Fibroblast of skin of scalp (primary cell): ENCODE data around the gene SRPK3.

Experiments used
- DNase-seq: peaks from one replicate; pipeline ENCODE4 v3.0.0-alpha.2; 2013

The SRPK3 gene

GRCh38 chrX:153770601-153771414 is 10.0 kb upstream of the SRPK3 start:
- DNase-seq: no peak

DNA sequence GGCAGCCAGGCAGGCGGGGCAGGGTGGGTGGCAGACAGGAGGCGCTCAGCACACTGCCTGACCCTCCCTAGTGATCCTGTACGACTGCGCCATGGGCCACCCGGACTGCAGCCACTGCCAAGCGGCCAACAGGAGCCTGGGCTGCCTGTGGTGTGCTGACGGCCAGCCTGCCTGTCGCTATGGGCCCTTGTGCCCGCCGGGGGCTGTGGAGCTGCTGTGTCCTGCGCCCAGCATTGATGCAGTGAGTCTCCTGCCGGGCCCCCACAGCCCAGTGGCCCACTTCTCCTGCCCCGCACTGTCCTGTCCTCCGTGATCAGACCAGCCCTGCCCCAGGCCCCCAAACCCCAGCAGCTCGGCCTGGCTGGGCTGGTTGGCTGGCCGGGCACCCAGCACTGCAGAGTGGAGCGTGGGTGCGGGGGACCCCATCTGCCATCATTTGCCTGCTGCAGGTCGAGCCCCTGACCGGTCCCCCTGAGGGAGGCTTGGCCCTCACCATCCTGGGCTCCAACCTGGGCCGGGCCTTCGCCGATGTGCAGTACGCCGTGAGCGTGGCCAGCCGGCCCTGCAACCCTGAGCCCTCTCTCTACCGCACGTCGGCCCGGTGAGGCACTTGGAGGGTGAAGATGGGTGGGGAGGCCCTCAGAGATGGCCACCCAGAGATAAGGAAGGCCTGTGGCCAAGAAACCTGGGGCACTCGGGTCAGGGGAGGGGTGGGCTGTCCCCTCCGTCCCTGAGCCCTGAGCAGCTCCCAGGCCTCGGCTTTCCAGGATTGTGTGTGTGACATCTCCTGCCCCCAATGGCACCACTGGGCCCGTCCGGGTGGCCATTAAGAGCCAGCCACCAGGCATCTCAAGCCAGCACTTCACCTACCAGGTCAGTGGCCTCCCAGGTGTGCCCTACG is 9.2 kb upstream of the SRPK3 start:
- no peak for DNase-seq

DNA sequence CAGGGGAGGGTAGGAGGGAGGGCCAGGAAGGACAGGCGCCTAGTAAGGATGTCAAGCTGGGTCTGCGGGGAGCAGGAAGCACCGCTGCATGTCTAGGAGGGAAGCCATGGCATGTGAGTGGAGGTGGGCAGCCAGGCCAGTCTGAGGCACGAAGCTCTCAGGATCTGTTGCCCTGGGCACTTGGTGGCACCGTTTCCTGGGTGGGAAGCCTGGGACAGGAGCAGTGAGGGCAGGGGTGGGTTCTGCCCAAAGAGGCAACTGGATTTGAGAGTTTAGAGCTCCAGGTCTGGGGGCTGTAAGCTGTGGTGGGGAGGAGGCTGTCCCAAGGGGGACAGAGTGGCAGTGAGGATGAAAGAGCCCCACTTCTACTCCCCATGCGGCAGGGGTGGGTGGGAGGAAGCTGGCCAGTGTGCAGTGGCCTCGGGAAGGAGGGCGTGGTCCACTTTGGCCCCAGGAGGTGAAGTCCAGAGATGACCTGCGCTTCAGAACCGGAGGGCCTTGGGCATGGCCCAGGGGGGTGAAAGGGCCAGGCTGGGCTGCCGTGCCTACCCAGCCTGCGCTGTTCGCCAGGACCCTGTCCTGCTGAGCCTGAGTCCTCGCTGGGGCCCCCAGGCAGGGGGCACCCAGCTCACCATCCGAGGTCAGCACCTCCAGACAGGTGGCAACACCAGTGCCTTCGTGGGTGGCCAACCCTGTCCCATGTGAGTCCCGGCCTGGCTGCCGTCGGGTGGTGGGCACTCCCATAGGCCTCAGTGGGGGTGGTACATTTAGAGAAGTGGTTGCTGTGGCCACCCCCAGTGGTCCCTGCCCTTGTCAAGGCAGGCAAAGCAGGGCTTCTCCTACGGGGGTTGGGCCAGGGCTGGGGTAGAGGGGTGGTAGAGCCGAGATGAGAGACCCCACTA is 8.3 kb upstream of the SRPK3 start:
- DNase-seq: no peak

DNA sequence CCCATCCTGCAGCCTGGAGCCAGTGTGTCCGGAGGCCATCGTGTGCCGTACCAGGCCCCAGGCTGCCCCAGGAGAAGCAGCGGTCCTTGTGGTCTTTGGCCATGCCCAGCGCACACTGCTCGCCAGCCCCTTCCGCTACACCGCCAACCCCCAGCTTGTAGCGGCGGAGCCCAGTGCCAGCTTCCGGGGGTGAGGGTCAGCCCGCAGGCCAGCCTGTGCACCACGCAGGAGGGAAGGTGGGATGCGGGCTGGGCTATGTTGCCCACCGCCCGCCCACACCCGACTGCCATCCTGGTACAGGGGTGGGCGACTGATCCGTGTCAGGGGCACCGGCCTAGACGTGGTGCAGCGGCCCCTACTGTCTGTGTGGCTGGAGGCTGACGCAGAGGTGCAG is 7.6 kb upstream of the SRPK3 start:
- no peak for DNase-seq

- DNase-seq: no peak
Measured at GRCh38 chrX:153773741-153774575, 6.9 kb upstream of the SRPK3 start.

DNA sequence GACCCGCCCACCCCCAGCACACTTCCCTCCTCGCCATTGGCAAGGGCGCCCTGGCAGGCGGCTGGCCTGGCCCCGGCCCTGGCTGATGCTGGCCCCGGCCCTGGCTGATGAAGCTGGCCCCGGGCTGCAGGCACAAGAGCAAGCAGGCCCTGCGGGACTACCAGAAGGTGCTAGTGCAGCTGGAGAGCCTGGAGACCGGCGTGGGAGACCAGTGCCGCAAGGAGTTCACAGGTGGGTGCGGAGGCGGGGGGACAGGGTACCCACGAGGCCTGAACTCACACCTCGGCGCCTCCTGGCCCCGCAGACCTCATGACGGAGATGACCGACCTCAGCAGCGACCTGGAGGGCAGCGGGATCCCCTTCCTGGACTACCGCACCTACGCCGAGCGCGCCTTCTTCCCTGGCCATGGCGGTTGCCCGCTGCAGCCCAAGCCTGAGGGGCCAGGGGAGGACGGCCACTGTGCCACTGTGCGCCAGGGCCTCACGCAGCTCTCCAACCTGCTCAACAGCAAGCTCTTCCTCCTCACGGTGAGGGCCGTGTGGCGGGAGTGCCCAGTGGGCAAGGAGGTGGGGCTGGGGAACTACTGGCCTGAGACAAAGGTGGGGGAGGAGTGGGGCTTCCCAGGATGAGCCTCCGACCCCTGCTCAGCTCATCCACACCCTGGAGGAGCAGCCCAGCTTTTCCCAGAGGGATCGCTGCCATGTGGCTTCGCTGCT is 6.1 kb upstream of the SRPK3 start:
- DNase-seq: no peak

- DNase-seq: no peak
Measured at GRCh38 chrX:153775293-153776119, 5.3 kb upstream of the SRPK3 start.

GRCh38 chrX:153776120-153776599 is 4.7 kb upstream of the SRPK3 start:
- no peak for DNase-seq

DNA sequence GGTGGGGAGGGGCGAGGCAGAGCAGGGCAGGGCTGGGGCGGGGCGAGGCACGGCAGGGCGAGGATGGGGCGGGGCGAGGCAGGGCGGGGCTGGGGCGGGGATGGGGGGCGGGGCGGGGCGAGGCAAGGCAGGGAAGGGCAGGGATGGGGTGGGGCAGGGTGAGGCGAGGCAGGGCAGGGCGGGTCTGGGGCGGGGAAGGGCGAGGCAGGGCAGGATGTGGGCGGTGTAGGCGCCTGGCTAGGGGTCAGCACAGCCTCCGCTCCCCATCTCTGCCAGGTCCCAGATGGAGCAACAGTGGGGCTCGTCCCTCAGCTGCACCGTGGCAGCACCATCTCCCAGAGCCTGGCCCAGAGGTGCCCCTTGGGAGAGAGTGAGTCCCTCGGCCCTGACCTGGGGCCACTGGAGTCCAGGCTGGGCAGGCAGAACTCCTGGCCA is 4.2 kb upstream of the SRPK3 start:
- DNase-seq: no peak

DNA sequence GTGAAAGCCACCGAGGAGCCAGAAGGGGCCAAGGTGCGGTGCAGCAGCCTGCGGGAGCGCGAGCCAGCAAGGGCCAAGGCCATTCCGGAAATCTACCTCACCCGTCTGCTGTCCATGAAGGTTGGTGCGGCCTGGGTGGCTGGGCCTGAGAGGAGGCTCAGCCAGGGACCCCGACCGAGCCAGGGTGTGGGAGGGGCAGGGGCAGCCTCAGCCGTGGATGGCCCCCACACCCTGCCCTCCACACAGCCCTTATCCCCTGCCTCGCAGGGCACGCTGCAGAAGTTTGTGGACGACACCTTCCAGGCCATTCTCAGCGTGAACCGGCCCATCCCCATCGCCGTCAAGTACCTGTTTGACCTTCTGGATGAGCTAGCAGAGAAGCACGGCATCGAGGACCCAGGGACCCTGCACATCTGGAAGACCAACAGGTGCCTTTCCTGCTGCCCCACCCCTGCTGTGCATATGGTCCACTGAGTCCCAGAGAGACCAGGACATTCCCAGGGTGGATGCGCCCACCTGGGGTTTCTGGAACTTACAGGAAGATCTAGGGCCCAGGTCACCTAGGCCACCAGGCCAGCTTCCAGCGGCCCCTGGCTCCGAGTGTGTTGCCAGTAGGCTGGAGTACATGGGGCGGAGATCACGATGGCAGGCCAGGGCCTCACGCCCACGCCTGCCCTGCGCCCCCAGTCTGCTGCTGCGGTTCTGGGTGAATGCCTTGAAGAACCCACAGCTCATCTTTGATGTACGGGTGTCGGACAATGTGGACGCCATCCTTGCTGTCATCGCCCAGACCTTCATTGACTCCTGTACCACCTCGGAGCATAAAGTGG is 3.4 kb upstream of the SRPK3 start:
- no peak for DNase-seq

DNA sequence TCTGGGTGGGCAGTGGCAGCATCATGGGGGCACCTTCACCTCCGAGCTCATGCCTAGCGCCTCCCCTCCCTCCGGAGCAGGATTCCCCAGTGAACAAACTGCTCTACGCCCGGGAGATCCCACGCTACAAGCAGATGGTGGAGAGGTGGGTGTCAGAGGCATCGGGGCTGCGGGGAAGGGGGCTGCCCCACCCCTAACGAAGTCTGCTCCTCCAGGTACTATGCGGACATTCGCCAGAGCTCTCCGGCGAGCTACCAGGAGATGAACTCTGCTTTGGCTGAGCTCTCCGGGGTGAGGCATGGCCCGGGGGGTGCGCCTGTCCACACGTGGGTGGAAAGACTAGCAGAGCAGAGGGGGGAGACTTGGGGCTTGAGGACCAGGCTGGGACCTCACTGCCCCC is 2.7 kb upstream of the SRPK3 start:
- DNase-seq: no peak

DNA sequence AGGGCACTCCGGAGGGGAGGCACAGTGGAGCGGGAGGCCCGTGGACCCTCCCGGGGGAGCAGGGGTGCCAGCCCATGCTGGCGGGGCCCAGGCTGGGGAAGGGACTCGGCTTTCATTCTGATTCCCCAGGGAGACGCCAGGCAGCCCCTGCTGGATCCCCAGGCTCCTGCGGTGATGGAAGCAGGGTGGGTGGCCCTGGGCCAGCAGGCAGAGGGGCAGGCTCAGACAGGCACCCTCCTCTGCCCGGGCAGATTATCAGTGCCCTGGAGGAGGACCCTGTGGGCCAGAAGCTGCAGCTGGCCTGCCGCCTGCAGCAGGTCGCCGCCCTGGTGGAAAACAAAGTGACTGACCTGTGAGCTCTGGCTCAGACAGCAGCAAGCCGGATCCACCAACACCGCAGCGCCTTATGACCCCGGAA is 2.1 kb upstream of the SRPK3 start:
- no peak for DNase-seq

DNA sequence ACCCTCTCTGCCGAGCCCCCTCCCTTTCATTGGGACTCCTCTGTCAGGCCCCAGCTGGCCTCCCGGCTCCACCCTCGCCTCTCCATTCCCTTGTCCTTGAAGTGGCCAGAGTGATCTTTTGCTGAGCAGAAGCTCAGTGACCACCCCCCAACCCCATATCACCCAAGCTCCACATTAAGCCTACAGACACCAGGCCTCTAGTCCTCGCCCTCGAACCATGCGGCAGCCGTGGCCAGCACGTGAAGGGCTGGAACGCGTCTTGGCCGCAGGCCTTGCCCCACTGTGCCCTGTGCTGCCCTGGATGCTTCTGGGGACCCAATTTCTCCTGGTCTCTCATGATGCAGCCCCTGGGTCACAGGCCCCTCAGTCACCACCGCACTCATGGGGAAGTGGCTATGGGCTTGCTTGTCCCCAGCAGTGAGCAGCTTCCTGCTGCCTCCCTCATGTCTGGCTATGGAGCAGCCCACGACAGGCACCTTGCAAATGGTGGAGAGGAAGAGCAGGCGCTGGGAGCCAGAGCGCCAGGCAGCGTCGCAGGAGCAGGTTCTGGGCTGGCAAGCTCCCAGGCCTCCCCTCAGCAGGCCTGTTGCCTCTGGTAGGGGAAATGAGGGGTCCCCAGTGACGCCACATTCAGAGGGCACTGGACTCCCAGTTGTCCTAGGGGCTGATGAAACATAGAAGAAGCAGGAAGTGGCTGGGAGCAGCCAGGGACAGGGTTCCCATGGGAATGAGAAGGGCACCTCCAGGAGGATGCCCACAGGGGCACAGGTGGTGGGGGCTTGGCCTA is 757 bp upstream of the SRPK3 start:
- DNase-seq: no peak

GRCh38 chrX:153781428-153782047 is 697 bp downstream of the SRPK3 start:
- DNase-seq: no peak

GRCh38 chrX:153782313-153782712 is 1.5 kb downstream of the SRPK3 start:
- DNase-seq: no peak

DNA sequence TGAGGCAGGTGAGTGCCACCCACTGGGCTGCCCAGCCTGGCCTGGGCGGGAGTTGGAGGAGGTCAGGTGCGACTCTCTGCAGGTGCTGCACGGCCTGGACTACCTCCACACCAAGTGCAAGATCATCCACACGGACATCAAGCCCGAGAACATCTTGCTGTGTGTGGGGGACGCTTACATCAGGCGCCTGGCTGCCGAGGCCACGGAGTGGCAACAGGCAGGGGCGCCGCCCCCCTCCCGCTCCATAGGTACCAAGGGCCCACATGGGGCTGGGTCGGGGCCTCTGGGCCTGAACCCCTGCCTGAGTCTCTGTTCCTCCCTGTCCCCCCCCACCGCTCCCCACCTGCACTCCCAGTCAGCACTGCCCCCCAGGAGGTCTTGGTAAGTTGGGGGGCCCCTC is 2.0 kb downstream of the SRPK3 start:
- no peak for DNase-seq

DNA sequence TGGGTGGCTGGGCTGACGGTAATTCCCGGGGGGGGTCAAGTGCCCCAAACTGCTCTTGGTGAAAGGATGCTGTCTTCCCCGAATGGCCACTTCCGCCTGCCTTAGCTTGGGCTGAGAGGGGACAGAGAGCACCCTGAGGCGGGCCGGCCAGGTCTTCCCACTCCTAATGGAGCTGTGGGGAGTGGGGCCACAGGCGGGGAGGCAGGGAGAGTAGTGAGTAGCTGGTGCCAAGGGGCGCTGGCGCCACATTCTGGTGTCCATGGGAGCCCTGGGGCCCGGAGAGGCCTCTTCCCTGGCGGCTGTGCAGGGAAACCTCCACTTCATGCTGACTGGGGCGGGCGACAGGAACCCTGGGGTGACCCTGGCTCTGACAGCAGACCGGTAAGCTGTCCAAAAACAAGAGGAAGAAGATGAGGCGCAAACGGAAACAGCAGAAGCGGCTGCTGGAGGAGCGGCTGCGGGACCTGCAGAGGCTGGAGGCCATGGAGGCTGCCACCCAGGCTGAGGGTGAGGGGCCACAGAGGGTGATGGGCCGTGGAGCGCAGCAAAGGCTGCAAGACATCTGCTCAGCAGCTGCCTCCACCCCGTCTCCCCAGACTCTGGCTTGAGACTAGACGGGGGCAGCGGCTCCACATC is 2.7 kb downstream of the SRPK3 start:
- DNase-seq: no peak
